ENCODE data around the gene PCDHA9.

Gene PCDHA9

GRCh38 chr5:140877262-140877581, 29.0 kb downstream of the PCDHA9 start:
- DNase-seq, result no peak

GRCh38 chr5:140881889-140882590, 33.9 kb downstream of the PCDHA9 start, which contains the start of gene PCDHA13:
Gene PCDHA13 (plus strand): TSS chr5:140882124. CDS start chr5:140882269, 145 bp downstream.
- DNase-seq, result no peak

GRCh38 chr5:140882591-140882899, 34.4 kb downstream of the PCDHA9 start:
- DNase-seq, result no peak

- DNase-seq, result no peak
Measured at GRCh38 chr5:140883373-140883772, 35.2 kb downstream of the PCDHA9 start.

- no peak for DNase-seq
Measured at GRCh38 chr5:140883927-140884697, 35.9 kb downstream of the PCDHA9 start.
